NCI-H526 (cell line): ENCODE measurements around the gene GRB10.
"Not testable (repeated sequence)": the region's sequence is repeated elsewhere in the genome, so short reads cannot be mapped to it uniquely, and the experiment has no call there.

ENCODE experiments used
- DNase-seq, 2 experiments: peaks; one replicate each; lab custom pipeline; 2025; lab: John Stamatoyannopoulos, UW

The GRB10 gene

DNA sequence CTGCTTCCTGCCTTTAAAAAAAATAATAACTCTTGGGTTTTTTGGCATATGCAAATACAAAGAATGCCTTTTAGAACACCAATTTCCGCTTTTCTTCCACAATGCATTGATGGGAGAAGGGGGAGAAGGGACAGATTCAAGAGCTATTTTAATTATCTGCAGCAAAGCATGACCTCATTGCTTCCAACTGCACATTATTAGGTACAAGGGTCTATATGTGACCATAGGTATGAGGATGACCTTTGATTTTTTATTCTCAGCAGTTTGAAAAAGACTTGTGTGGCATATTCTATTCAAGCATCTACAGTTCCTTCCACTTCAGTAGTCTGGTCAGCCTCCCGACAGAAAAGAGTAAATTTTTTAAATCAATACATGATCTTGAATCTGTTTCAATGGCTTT is 39.7 kb downstream of the GRB10 start:
- no peak for DNase-seq

DNA sequence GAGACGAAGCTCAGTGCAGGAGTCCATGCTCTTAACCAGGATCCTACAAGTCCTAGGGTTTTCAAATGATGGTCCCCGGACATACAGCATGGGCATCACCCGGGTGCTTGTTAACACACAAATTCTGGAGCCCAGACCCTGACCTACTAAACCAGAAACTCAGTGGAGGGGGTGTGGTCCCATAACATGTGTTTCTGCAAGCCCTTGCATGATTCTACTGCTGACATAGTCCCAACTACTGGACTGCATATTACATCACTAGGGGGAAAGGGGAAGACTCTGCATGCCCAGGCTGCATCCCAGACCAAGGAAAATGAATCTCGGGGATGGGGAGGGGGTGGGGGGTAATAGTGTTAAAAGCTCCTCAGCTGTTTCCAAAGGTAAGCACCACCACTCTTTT is 40.3 kb downstream of the GRB10 start:
- no peak for DNase-seq

DNA sequence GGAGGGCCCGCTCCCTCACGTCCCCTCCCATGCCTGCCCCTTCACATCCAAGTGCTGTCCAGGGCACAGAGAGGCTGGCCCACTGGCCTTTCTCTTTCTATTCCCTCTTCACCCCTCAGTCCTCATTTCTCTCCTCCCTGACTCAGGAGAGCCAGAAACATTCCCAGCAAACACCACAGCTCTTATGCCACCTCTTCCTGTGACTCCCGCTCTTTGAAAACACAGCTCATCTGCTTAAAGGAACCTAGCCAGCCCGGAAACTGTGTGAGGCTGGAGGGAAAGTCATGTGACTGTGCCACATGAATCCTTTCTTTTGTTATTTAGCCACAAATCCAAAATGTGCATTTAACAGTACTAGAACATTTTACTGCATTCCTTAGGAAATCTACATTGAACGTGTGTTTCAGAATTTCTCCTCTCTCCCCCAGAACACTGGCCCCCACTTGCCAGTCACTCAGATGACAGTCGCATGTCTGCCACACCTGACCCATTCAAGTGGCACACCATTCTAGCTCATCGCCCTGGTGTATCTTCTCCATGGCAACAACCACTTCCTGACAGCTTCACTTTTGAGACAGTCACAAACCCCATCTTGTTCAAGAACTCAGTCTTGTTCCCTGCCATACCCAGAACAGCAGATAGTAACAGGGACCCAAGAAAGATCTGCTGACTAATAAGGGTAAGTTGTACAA is 42.8 kb downstream of the GRB10 start:
- DNase-seq: no peak

DNA sequence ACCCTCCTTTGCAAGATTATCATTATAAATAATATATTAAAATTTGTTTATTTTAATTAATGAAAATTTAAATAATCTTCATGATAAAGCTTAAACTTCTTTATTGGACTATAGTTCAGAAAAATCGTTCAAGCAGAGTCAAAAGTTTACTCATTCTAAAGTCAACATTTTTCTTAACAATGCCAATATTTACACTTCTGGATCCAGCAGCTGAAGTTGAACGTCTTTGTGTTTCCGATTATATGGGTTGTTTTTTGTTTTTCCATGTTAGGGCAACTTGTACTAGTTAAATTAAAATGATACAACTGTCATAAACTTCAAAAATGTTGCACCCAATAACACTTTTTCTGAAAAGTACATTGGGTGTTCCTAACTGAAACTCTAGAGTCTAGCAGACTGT is 43.8 kb downstream of the GRB10 start:
- DNase-seq: no peak

DNA sequence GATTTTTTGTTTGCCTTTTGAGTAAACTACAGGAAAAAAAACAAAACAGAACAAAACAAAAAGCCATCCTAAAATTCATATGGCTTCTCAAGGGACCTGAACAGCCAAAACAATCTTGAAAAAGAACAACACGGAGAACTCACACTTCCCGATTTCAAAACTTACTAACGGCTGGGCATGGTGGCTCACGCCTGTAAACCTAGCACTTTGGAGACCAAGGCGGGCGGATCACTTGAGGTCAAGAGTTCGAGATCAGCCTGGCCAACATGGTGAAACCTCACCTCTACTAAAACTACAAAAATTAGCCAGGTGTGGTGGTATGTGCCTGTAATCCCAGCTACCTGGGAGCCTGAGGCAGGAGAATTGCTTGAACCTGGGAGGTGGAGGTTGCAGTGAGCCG is 46.9 kb downstream of the GRB10 start:
- DNase-seq: not testable (repeated sequence)

DNA sequence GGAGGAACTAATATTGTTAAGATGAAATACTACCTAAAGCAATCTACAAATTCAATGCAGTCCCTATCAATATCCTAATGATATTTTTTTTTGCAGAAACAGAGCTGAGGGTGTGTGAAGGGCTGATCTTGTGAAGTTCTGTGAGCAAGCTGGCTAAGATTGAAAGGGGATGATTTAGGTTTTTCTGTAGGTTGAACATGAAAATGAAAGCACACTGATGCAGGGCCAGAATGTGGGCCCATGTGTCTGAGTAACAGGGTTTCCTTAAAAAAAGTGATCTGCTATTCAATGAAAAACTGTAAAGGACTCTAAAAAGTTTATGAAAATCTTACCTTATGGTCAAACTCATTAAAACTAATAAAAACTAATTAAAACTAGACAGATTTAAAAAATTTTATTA is 47.4 kb downstream of the GRB10 start:
- DNase-seq: no peak

DNA sequence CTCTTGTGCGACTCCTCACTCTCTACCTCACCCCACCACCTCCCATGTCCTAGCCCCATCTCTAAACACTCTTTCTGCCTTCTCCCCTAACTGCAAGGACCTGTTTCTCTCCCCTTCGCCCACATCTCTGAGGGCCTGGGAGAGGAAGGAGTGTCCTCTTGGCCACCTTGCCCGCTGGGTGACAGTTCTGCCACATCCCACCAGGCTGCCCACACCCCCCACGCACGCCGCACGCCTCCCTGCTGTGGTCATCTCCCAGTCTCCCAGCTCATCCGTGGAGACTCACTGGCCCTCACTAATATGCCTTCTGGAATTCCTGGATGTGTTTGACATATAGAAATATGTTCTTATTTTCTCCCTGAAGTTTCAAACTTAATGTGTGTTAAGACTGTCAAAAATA is 48.5 kb downstream of the GRB10 start:
- no peak for DNase-seq

DNA sequence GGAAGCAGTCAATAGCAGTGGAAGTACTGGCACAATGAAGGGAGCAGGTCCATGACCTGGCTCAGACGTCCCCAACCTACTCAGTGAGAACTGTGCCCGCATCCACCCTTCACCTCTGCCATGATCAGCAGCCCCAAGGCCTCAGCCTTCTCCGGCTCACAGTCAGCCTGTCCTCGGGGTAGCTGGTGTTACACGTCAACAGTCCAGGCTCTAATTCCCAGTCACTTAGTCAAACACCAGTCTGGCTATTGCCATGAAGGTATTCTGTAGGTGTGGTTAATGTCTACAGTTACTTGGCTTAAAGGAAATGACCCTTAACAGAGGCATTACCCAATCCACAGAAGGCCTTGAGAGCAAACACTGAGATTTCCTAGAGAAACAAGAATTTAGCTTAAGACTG is 49.1 kb downstream of the GRB10 start:
- DNase-seq: no peak

DNA sequence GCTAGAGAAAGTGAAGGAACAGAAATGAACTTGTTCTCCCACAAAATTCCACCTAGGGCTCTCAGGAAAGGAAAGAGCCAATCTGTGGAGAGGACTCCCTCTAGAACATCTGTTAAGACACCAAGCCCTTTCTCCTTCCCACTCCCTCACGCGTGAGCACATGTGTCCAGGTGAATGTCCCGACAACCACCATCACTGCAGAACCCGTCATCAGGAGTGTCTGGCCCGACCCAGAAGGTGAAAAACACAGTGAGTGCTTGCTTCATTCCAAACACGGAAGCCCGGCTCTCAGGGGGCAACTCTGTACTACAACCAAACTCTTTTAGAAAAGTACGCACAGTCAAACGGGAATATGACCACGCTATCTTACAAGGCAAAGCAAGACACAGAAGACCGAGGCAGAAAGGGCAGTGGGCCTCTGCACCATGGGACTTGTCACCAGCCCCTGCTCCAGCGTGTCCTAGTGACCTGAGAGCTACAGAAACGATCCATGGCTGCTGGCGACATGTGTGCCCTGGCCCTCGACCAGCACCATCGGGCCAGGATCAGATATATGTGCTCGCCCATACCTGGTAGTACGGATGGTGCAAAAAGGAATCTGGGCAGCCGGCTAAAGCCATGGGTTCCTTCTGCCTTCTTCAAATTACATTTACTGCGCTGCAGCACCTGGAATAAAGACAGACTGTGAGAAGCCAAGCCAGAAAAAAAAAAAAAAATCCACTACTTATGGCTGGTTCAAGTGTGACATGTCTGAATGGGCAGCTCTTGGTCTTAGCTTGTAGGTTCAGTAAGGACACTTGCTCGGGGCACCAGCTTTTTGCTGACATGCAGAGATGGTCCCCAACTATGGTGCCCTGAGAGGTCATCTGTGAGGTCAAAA is 50.8 kb downstream of the GRB10 start:
- DNase-seq: no peak

DNA sequence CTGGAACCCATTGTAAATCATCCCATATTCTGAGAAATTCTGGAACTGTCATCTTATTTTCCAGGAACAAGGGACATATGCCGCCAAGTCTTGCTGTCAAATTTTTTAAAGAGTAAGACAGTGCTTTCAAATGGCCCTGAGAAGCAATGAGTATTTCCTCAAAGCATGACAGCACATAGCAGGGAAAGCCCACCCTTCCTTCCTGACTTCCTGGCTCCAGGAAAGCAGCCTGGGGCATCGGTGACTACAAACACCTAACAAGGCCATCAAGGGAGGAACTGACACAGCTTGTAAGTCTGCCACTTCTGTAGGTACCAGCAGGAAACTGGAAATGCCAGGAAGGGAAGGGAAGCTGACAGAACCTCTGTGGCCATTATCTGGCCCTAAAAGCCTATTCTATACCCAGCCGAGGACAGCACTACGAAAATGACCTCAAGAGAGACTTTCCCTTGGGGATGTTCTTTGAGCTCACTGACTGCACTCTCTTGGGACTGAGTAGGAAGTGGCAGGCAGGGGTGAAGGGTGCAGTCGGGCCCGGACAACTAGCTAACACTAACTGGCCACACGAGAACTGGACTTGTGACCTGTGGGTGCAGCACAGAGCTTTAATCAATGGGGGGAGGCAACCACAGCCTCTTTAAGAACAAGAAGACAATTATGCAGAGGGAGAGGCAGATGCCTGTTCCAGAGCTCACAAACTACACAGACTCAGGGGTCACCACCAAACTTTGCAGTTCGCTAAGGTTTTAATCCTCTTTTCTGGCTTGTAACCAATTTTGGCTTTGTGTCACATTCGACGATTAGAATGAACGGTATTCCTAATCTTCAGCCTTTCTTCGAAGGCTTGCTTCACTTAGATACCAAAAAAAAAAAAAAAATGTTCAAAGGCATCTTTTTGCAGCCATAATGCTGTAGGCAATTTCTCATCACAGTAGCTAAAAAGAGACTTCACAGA is 52.0 kb downstream of the GRB10 start:
- no peak for DNase-seq

DNA sequence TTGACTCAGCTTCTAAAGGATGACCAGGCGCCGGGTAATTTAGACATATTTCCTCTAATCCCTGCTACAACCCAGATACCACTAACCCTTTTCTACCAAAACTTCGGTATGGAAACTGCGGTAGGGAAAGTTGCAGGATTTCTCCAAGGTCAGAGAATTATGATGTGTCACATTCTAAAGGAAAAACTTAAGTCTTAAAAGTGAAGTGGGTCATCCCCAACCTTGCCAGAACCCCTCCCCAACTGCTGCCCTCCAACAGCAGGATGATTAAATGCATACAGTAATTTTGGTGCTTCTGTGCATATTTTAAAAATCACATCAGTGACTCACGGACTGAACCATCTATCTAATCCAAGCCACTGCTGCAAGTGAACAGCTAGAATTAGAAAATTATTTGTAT is 52.7 kb downstream of the GRB10 start:
- no peak for DNase-seq

DNA sequence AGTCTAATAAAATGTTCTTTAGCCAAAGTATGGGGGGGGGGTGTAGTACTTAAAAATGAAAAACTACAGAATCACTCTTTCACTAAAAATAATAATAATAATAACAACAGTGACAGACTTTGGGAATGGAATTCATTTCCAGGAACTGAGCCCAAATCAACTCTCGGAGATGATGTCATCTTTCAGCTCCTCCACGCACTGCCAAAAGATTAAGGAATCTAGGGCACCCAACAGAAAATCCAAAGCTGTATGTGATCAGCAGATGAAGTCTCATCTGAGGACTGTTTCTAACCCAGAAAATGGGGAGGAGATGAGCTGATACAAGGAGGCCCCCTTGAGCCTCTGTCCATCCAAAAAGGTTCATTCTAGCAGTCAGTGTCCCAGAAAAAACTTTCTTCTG is 54.5 kb downstream of the GRB10 start:
- DNase-seq: no peak

DNA sequence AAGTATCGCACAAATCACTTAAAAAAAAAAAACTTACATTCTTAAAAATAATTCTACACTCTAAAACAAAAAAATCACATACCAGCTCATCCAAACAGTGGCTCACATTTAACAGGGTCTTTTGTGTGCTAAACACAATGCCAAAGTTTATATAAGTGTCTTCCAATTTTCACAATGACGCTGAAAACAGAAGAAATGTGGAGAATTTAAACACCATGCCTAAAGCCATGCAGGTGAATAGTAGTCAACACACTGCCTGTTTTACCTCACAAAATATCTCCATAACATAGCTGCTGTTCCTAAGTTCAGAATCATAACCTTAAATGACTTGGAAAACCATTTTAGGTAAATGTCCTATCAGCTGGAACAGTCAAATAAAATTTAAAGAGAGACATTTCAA is 55.0 kb downstream of the GRB10 start:
- no peak for DNase-seq

DNA sequence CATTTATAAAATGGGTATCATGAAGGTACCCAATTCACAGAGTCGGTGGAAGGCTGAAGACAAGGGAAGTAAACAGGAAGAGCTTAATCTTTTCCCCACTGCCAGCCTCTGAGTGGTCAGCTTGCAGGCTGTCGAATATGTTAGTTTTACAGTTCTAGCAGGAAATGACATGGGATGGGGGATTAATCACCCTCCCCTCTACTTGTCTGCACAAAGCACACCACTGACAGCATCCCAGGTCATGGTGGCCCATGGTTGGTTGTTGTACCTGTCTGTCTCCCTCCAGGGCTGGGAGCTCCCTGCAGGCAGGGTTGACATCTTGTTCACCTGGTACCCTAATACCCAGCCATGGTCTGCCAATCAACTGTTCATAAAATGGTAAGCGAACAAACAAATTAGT is 55.6 kb downstream of the GRB10 start:
- DNase-seq: no peak

DNA sequence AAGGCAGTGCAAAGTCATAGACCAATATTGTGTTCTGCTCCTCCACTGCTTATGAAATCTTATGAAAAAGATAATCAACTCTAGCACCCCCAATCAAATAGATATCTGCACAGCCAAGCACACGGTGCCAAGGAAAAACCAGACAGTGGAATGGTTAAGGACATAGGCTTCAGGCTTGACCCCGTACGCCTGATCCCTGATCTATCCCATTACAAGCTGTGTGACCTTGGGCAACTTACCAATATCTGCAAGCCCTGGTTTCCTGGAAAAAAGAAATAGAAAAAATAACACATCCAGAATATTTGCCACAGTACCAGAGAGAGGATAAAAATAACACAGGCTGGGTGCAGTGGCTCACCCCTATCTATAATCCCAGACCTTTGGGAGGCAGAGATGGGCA is 56.9 kb downstream of the GRB10 start:
- DNase-seq: no peak

DNA sequence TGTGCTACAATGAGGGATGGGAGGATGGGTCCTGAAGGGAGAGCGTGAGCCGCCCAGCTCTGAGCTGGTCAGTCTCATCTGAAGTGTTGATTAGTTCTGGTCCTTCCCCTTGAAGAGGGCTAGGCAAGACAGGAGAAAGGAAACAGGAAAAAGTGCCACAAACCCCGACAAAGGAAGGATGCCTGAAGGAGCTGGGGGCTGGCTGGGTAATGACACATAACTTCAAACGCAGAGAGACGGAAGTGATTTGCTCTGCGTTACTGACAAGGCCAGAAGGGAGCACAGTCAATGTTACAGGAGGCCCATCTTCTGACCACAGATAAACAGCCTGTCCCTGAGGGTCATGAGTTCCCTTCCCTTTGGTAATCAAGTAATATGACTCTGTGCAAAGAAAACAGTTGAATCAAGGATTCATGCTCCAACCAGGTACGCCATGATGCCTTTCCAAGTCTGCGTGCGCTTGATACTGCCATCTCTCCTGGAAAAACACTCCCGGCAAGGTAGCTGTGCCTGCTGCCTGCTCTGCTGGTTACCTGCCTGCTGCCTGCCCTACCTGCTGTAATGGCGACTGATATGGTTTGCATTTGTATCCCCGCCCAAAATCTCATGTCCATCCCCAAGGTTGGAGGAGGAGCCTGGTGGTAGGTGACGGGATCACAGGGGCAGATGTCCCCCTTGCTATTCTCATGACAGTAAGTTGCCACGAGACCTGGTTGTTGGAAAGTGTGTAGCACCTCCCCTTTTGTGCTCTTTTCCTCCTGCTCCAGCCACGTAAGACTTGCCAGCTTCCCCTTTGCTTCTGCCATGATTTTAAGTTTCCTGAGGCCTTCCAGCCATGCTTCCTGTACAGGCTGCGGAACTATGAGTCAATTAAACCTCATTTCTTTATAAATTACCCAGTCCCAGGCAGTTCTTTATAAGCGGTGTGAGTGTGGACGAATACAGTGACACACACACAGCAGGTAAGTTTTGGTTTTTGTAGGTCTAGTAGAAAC is 57.9 kb downstream of the GRB10 start:
- DNase-seq: no peak

DNA sequence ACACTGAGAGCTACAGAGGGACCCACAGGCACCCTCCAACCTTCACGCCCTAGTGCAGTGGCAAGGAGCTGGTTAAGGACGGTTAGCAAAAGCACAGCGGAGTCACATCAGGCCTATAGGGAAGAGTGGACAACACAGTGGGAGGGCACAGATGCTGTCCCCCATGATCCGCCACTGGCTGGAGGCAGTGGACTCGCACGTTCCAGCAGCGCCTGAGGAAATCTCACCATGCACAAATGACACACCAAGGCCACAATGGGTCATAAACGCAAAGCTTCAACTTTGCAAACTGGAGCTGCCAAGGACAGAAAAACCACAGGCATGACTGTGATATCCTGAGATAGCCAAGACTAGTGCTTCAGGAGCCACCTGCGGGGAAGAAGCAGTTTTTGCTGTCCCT is 58.8 kb downstream of the GRB10 start:
- no peak for DNase-seq

DNA sequence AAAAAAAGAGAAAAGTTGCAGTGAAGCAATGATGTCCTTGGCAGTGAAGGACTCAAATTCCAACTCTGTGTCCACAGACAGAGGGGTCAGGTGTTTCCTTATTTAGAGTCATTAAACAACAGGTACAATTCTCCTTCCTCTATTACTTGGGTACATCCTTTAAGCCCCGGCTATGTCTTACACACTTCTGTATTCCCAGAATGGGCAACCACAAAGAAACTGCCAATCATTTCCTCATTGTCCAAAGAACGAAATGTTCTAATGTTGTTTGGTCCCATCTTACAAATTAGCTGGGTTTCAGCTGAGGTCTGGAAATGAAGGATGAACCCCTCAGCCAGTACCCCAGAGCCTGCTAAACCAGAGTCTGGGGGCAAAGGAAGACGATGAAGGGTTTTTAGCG is 59.5 kb downstream of the GRB10 start:
- DNase-seq: no peak

DNA sequence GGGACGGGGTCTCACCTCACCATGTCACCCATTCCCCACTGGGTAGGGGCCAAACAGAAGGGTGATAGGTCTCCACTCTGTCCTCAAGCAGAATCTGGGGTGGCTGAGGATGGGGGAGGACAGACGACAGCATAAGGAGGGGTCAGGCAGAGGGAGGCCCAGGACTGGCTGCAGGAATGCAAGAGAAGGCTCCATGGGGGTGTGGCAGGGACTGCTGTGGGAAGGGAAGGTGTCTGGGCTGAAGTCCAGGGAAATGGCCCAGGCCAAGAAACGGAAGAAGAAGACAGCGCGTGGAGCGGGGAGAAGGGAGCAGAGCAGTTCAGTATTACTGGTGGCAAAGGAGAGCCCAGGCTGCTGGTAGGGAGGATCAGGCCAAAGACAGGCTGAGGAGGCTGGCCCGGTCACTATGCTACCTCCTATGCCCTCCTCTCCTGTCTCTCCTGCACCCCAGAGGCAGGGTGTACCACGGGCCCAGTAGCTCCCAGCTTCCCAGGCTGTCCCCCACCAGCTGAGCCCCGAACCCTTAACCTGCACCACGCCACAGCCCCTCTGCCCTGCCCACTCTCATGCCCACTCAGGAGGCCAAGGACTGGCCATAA is 60.9 kb downstream of the GRB10 start:
- DNase-seq: no peak

DNA sequence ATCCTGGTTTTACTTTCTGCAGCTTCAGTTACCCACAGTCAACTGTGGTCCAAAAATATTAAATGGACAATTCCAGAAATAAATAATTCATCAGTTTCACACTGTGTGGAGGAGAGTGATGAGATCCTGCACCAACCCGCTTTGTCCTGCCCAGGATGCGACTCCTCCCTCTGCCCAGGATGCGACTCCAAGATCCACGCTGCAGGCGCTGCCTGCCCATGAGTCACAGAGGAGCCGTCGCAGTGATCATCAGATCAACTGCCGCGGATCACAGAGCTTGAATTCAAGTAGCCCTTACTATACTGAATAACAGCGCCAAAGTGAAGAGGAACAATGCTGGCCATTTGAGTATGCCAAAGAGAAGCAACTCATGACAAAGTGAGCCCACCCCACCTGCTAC is 61.5 kb downstream of the GRB10 start:
- no peak for DNase-seq

DNA sequence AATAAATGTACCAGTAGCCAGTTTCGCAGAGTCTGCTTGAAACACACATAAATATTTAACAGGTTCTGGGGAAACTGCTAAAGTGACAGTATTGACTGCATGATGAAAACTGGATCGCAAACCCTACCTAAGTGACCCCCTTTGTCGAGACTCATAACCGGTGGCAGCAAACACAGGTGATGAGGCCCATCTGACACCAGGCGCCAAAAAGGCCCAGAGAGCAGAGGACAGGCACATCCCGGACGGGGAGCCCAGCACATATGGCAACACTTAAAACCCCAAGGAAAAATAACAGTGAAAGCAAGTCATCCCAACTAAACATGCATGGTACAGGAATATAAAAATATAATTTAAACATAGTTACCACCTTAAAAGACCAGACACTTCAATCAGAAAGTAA is 62.4 kb downstream of the GRB10 start:
- no peak for DNase-seq
